Small intestine (tissue), 7 donors: ENCODE data around the gene FLACC1. TPM values are rescaled to one million over a fixed set of nuclear protein-coding genes. Genes with fewer than 3 reads are reported as not detected.

ENCODE experiments used
- DNase-seq, 2 donors: peaks; one replicate each; pipeline versions ENCODE4 v3.0.0 to v3.0.0-alpha.2; 2013
- FAIRE-seq: peaks from 2 replicates; lab custom pipeline; 2012; peaks lifted over from hg19 to GRCh38; lab: Jason Lieb, UNC
- H3K27ac ChIP-seq, 3 donors: one replicate each; pipeline ENCODE4 v1.5.1; 2013; ENCODE audit warnings: low read length in 2 of 3, mild to moderate bottlenecking in 2 of 3, control low read depth in 1 of 3, inconsistent platforms in 1 of 3, low read depth in 1 of 3, moderate library complexity in 1 of 3
- H3K27me3 ChIP-seq, 3 donors: one replicate each; pipeline ENCODE4 v1.6.1; 2013; ENCODE audit warnings: low read length in 3 of 3, inconsistent platforms in 1 of 3; ENCODE audit not compliant: control insufficient read depth in 3 of 3, insufficient read depth in 3 of 3
- H3K36me3 ChIP-seq, 3 donors: one replicate each; pipeline ENCODE4 v1.6.1; 2013; ENCODE audit warnings: low read length in 3 of 3, inconsistent platforms in 1 of 3, low read depth in 1 of 3, mild to moderate bottlenecking in 1 of 3, moderate library complexity in 1 of 3; ENCODE audit not compliant: control insufficient read depth in 3 of 3, insufficient read depth in 2 of 3
- H3K4me1 ChIP-seq, 3 donors: one replicate each; pipeline ENCODE4 v1.6.1; 2013; ENCODE audit warnings: low read length in 2 of 3, inconsistent platforms in 1 of 3, low read depth in 1 of 3, mild to moderate bottlenecking in 1 of 3, moderate library complexity in 1 of 3; ENCODE audit not compliant: control insufficient read depth in 3 of 3, insufficient read depth in 2 of 3
- H3K4me3 ChIP-seq, 3 donors: one replicate each; pipeline ENCODE4 v1.5.1; 2013; ENCODE audit warnings: low read length in 3 of 3, control low read depth in 1 of 3, inconsistent platforms in 1 of 3, low read depth in 1 of 3, mild to moderate bottlenecking in 1 of 3, moderate library complexity in 1 of 3
- H3K9me3 ChIP-seq, 2 donors: one replicate each; pipeline ENCODE4 v1.6.1; 2013; ENCODE audit warnings: low read depth in 1 of 2, low read length in 1 of 2; ENCODE audit not compliant: control insufficient read depth in 2 of 2, insufficient read depth in 1 of 2
- WGBS, 3 donors: extraction: QIAGEN DNeasy Blood & Tissue Kit; methylation state at CpG; one replicate each; pipeline ENCODE4 v1.1.7; 2013; 5-methylcytosine and 5-hydroxymethylcytosine counted together
- polyA plus RNA-seq, 4 donors: library from polyadenylated mRNA; stranded (reverse) in 3 of 4; unstranded in 1 of 4; fragments of 200-250 nt in 3 of 4; fragments of 120-200 nt in 1 of 4; gene quantifications; one replicate each; pipeline versions ENCODE4 v1.2.1 to v1.2.3, GENCODE V29; 2013
- donor health status: healthy with polysubstance abuse.
- donor health status: control.
- donor health status: control.
- donor health status: Bipolar disorder and iron deficiency.
- donor health status: healthy.

FLACC1 gene
- polyA plus RNA-seq, 4 donors: 0.60 to 2.9 (median 0.71) TPM; not detected in 1

GRCh38 chr2:201261471-201261870, 95.7 kb downstream of the FLACC1 start:
- FAIRE-seq: no peak
- Histone ChIP-seq H3K27me3 (no peaks in the 10 kb centered on the region), H3K4me1 (peaks cover 5 to 14% (median 9%) of the 10 kb centered on the region in 3 donors), H3K4me3 (peak overlapping the region in 2 of 3 donors; percentile 19 to 41), H3K36me3 (peaks cover under 1 to 10% (median 1%) of the 10 kb centered on the region in 3 donors), H3K9me3 (no peaks in the 10 kb centered on the region), H3K27ac (peak overlapping the region in 1 of 3 donors; percentile 41)
- DNase-seq: peak; percentile 6 to 24
- 40 to 46% (median 45%) methylated on average over 9 of the region's 9 CpGs for WGBS, 3 donors

GRCh38 chr2:201260302-201260800, 96.8 kb downstream of the FLACC1 start, which contains the start of gene CASP8:
Gene CASP8 (plus strand): TSS chr2:201260536. CDS start chr2:201266487, 5,951 bp downstream.
- H3K4me3 ChIP-seq: peak within 1 kb of the TSS; percentile 24 to 67 (median 41)
- H3K27ac ChIP-seq: peak within 1 kb of the TSS; percentile 1 to 90 (median 75)
- no peak for FAIRE-seq
- peak; percentile 36 to 64 for DNase-seq
- H3K9me3 ChIP-seq: no peaks in the 10 kb centered on the region
- 55 to 72% (median 56%) methylated on average over 10 of the region's 10 CpGs for WGBS, 3 donors
- no peaks in the 10 kb centered on the region for H3K27me3 ChIP-seq
- H3K36me3 ChIP-seq: peaks cover 0 to 9% (median 0%) of the 10 kb centered on the region in 3 donors
- H3K4me1 ChIP-seq: peaks cover 5 to 14% (median 9%) of the 10 kb centered on the region in 3 donors

- 9 to 19% (median 11%) methylated on average over 15 of the region's 15 CpGs for WGBS, 3 donors
- Histone ChIP-seq H3K27ac (peak overlapping the region; percentile 65 to 96 (median 94)), H3K36me3 (peaks cover 0 to 9% (median 0%) of the 10 kb centered on the region in 3 donors), H3K4me1 (peaks cover 7 to 23% (median 9%) of the 10 kb centered on the region in 3 donors), H3K9me3 (no peaks in the 10 kb centered on the region), H3K27me3 (no peaks in the 10 kb centered on the region), H3K4me3 (peak overlapping the region; percentile 48 to 67 (median 52))
- peak in 1 of 2 donors; percentile 8 for DNase-seq
- no peak for FAIRE-seq
Observed at GRCh38 chr2:201258666-201259615, 98.2 kb downstream of the FLACC1 start.

GRCh38 chr2:201257956-201258665, 99.0 kb downstream of the FLACC1 start:
- DNase-seq: peak; percentile 88 to 91
- Histone ChIP-seq H3K27me3 (no peaks in the 10 kb centered on the region), H3K4me3 (peak overlapping the region; percentile 48 to 67 (median 52)), H3K27ac (peak overlapping the region; percentile 65 to 96 (median 94)), H3K9me3 (no peaks in the 10 kb centered on the region), H3K4me1 (peaks cover 7 to 23% (median 9%) of the 10 kb centered on the region in 3 donors), H3K36me3 (peaks cover 0 to 9% (median 0%) of the 10 kb centered on the region in 3 donors)
- WGBS, 3 donors: 0 to 2% (median 0%) methylated on average over 10 of the region's 10 CpGs
- no peak for FAIRE-seq

GRCh38 chr2:201257381-201257955, 99.7 kb downstream of the FLACC1 start:
- Histone ChIP-seq H3K4me3 (peak overlapping the region; percentile 17 to 67 (median 48)), H3K4me1 (peaks cover 7 to 23% (median 9%) of the 10 kb centered on the region in 3 donors), H3K27me3 (no peaks in the 10 kb centered on the region), H3K9me3 (no peaks in the 10 kb centered on the region), H3K36me3 (peaks cover 0 to 9% (median 0%) of the 10 kb centered on the region in 3 donors), H3K27ac (peak overlapping the region; percentile 65 to 96 (median 94))
- DNase-seq (no peak), FAIRE-seq (no peak)
- WGBS, 3 donors: 1 to 16% (median 10%) methylated on average over 12 of the region's 12 CpGs

- H3K4me1 ChIP-seq: peaks cover 6 to 23% (median 9%) of the 10 kb centered on the region in 3 donors
- no peaks in the 10 kb centered on the region for H3K27me3 ChIP-seq
- FAIRE-seq (no peak), DNase-seq (no peak)
- no peaks in the 10 kb centered on the region for H3K9me3 ChIP-seq
- H3K36me3 ChIP-seq: peaks cover 0 to 6% (median 0%) of the 10 kb centered on the region in 3 donors
- WGBS, 3 donors: 86 to 97% (median 97%) methylated on average over 3 of the region's 3 CpGs
- no peak overlapping the region for H3K4me3 ChIP-seq
- H3K27ac ChIP-seq: peak overlapping the region in 1 of 3 donors; percentile 42
Observed at GRCh38 chr2:201256082-201256481, 101.1 kb downstream of the FLACC1 start.

GRCh38 chr2:201255408-201256033, 101.6 kb downstream of the FLACC1 start:
- Histone ChIP-seq H3K27me3 (no peaks in the 10 kb centered on the region), H3K27ac (peak overlapping the region in 1 of 3 donors; percentile 42), H3K4me3 (no peak overlapping the region), H3K4me1 (peaks cover 6 to 21% (median 6%) of the 10 kb centered on the region in 3 donors), H3K9me3 (no peaks in the 10 kb centered on the region), H3K36me3 (peaks cover 0 to 5% (median 0%) of the 10 kb centered on the region in 3 donors)
- WGBS, 3 donors: 95 to 100% (median 97%) methylated on average over 3 of the region's 3 CpGs
- FAIRE-seq: no peak
- DNase-seq: no peak
